SU-DHL-6 (cell line): ENCODE data around the gene TIMM8A.

Experiments
- H2AFZ ChIP-seq: fragments of 200-600 bp; sonication (generic); 2 replicates; pipeline ENCODE4 v1.6.1; 2014; ENCODE audit warnings: low read depth, mild to moderate bottlenecking, moderate library complexity, mixed read lengths, antibody characterized with exemption, low read length; ENCODE audit not compliant: severe bottlenecking
- H3F3A ChIP-seq: fragments of 200-600 bp; shearing (Covaris generic); 2 replicates; pipeline ENCODE4 v1.6.0; 2016; ENCODE audit warnings: antibody characterized with exemption, mild to moderate bottlenecking; ENCODE audit not compliant: insufficient read depth
- H3K27ac ChIP-seq: fragments of 200-600 bp; sonication (generic); 2 replicates; pipeline ENCODE4 v1.5.1; 2016; ENCODE audit warnings: low read depth, mild to moderate bottlenecking, low read length, moderate library complexity, mixed read lengths
- H3K27me3 ChIP-seq: fragments of 200-600 bp; sonication (generic), shearing (Covaris generic); 2 replicates; pipeline ENCODE4 v1.6.0; 2014; ENCODE audit warnings: mild to moderate bottlenecking, low read length
- H3K36me3 ChIP-seq: fragments of 200-600 bp; sonication (generic); 2 replicates; pipeline ENCODE4 v1.6.1; 2014; ENCODE audit warnings: mild to moderate bottlenecking, low read length, mixed read lengths
- H3K4me2 ChIP-seq: fragments of 300-600, 200-600 bp; shearing (Covaris generic), sonication (generic); 2 replicates; pipeline ENCODE4 v1.6.0; 2014; ENCODE audit warnings: low read length, low read depth, mild to moderate bottlenecking; ENCODE audit not compliant: poor library complexity, severe bottlenecking
- H3K4me3 ChIP-seq: fragments of 200-600 bp; sonication (generic); 2 replicates; pipeline ENCODE4 v1.5.1; 2014; ENCODE audit warnings: antibody characterized with exemption, low read length, mild to moderate bottlenecking, mixed read lengths; ENCODE audit not compliant: insufficient read depth, poor library complexity, severe bottlenecking
- H3K79me2 ChIP-seq: fragments of 200-600 bp; sonication (generic); 2 replicates; pipeline ENCODE4 v1.6.1; 2014; ENCODE audit warnings: mild to moderate bottlenecking, low read length, moderate library complexity; ENCODE audit not compliant: insufficient read depth
- H3K9ac ChIP-seq: fragments of 200-600 bp; sonication (generic); 2 replicates; pipeline ENCODE4 v1.7.0; 2014; ENCODE audit warnings: mild to moderate bottlenecking, low read length
- H3K9me2 ChIP-seq: fragments of 200-600 bp; sonication (generic); replicated peaks from 2 replicates; pipeline ENCODE4 v1.6.1; 2014; ENCODE audit warnings: low read length; ENCODE audit not compliant: insufficient read depth
- H3K9me3 ChIP-seq: fragments of 200-600 bp; sonication (generic); 2 replicates; pipeline ENCODE4 v1.6.1; 2014; ENCODE audit warnings: low read length, mixed read lengths; ENCODE audit not compliant: insufficient read depth
- H4K20me1 ChIP-seq: fragments of 200-600 bp; sonication (generic); 2 replicates; pipeline ENCODE4 v1.6.1; 2014; ENCODE audit warnings: low read depth, mild to moderate bottlenecking, antibody characterized with exemption, low read length, moderate library complexity, mixed read lengths
- EZH2phosphoT487 ChIP-seq: fragments of 200-600 bp; sonication (generic), shearing (Covaris generic); conservative IDR thresholded peaks from 2 replicates; pipeline ENCODE4 v1.6.1; 2018; ENCODE audit warnings: mild to moderate bottlenecking, antibody characterized with exemption, low read length, moderate library complexity, mixed read lengths
- TF ChIP-seq, protein P1 (sequence below): fragments of 200-600 bp; sonication (generic); IDR thresholded peaks from one replicate; pipeline ENCODE4 v1.5.1; 2017; ENCODE audit warnings: antibody characterized with exemption, mild to moderate bottlenecking, low read length, moderate library complexity; ENCODE audit not compliant: insufficient read depth, poor library complexity, severe bottlenecking

TIMM8A gene

DNA sequence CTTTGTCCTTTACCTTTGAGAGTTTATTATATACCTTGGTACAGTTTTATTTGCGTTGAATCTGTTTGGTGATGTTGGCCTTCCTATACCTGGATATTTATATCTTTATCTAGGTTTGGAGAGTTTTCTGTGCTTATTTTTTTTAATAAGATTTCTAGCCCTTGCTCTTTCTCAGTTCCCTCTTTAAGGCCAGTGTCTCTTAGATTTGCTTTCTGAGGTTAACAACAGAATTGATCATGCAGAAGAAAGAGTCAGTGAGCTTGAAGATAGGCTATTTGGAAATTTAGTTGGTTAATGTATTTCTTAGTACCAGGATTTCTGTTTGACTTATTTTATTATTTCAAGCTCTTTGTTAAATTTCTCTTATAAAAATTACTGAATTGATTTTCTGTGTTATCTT, 44.8 kb downstream of the TIMM8A start:
- H3K36me3 ChIP-seq, result no peaks in the 10 kb centered on the region
- H3K9me2 ChIP-seq, result no peaks in the 10 kb centered on the region

More for the DNA sequence above, 44.8 kb downstream of the TIMM8A start:
- no peak overlapping the region for H3K4me2 ChIP-seq
- H4K20me1 ChIP-seq, result no peaks in the 10 kb centered on the region
- no peak overlapping the region for H3K27ac ChIP-seq
- no peaks in the 10 kb centered on the region for H3K79me2 ChIP-seq
- no peak for TF ChIP-seq EZH2phosphoT487
- TF ChIP-seq, protein P1, sequence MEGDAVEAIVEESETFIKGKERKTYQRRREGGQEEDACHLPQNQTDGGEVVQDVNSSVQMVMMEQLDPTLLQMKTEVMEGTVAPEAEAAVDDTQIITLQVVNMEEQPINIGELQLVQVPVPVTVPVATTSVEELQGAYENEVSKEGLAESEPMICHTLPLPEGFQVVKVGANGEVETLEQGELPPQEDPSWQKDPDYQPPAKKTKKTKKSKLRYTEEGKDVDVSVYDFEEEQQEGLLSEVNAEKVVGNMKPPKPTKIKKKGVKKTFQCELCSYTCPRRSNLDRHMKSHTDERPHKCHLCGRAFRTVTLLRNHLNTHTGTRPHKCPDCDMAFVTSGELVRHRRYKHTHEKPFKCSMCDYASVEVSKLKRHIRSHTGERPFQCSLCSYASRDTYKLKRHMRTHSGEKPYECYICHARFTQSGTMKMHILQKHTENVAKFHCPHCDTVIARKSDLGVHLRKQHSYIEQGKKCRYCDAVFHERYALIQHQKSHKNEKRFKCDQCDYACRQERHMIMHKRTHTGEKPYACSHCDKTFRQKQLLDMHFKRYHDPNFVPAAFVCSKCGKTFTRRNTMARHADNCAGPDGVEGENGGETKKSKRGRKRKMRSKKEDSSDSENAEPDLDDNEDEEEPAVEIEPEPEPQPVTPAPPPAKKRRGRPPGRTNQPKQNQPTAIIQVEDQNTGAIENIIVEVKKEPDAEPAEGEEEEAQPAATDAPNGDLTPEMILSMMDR, result no peak
- H3K9me3 ChIP-seq, result no peaks in the 10 kb centered on the region
- H2AFZ ChIP-seq, result no peak overlapping the region
- no peaks in the 10 kb centered on the region for H3F3A ChIP-seq
- H3K9ac ChIP-seq, result no peak overlapping the region
- H3K27me3 ChIP-seq, result no peaks in the 10 kb centered on the region
- no peak overlapping the region for H3K4me3 ChIP-seq
